ENCODE measurements around the gene SMIM14.
"Not testable (repeated sequence)": the region's sequence is repeated elsewhere in the genome, so short reads cannot be mapped to it uniquely, and the experiment has no call there.

SMIM14 gene

GRCh38 chr4:39642885-39643552 lies 4.4 kb upstream of the SMIM14 start:
- FAIRE-seq = no peak

- FAIRE-seq = no peak
Observed at GRCh38 chr4:39641451-39641850, 2.8 kb upstream of the SMIM14 start.

- no peak for FAIRE-seq
Observed at GRCh38 chr4:39637586-39638353, 895 bp downstream of the SMIM14 start.

- FAIRE-seq = no peak
Observed at GRCh38 chr4:39637221-39637585, 1.5 kb downstream of the SMIM14 start.

- FAIRE-seq = peak; percentile 66
Observed at GRCh38 chr4:39636531-39637184, 2.0 kb downstream of the SMIM14 start.

GRCh38 chr4:39635023-39635422 lies 3.6 kb downstream of the SMIM14 start:
- FAIRE-seq = no peak

GRCh38 chr4:39631700-39632079 lies 7.0 kb downstream of the SMIM14 start:
- no peak for FAIRE-seq

GRCh38 chr4:39627413-39627812 lies 11.3 kb downstream of the SMIM14 start:
- FAIRE-seq = no peak

GRCh38 chr4:39626913-39627312 lies 11.8 kb downstream of the SMIM14 start:
- FAIRE-seq = no peak

- FAIRE-seq = no peak
Observed at GRCh38 chr4:39626261-39626660, 12.4 kb downstream of the SMIM14 start.

- FAIRE-seq = no peak
Observed at GRCh38 chr4:39621582-39621981, 17.1 kb downstream of the SMIM14 start.

- FAIRE-seq = no peak
Observed at GRCh38 chr4:39620551-39621313, 17.9 kb downstream of the SMIM14 start.

GRCh38 chr4:39617534-39617933 lies 21.1 kb downstream of the SMIM14 start:
- FAIRE-seq = no peak

GRCh38 chr4:39616651-39617050 lies 22.0 kb downstream of the SMIM14 start:
- FAIRE-seq = no peak

GRCh38 chr4:39616112-39616511 lies 22.6 kb downstream of the SMIM14 start:
- not testable (repeated sequence) for FAIRE-seq

- FAIRE-seq = no peak
Observed at GRCh38 chr4:39614487-39615162, 24.0 kb downstream of the SMIM14 start.

- FAIRE-seq = no peak
Observed at GRCh38 chr4:39613093-39613656, 25.5 kb downstream of the SMIM14 start.

- no peak for FAIRE-seq
Observed at GRCh38 chr4:39609454-39609931, 29.2 kb downstream of the SMIM14 start.

GRCh38 chr4:39608451-39608850 lies 30.2 kb downstream of the SMIM14 start:
- FAIRE-seq = no peak

GRCh38 chr4:39606747-39607146 lies 31.9 kb downstream of the SMIM14 start:
- FAIRE-seq = no peak

- no peak for FAIRE-seq
Observed at GRCh38 chr4:39597695-39598381, 40.8 kb downstream of the SMIM14 start.

Measured in endometrium (tissue), 2 donors.